ENCODE data around the gene MRGPRX4.

The MRGPRX4 gene

GRCh38 chr11:18221274-18221876 lies 48.7 kb downstream of the MRGPRX4 start:
- DNase-seq, result no peak

- DNase-seq, result no peak
Measured at GRCh38 chr11:18222814-18223421, 50.3 kb downstream of the MRGPRX4 start.
